ENCODE data around the gene JUND. TPM values are rescaled to one million over a fixed set of nuclear protein-coding genes. Genes with fewer than 3 reads are reported as not detected.

JUND gene
- total and polyA plus RNA-seq, 8 donors, result 86.8 to 181 (median 123) TPM

DNA sequence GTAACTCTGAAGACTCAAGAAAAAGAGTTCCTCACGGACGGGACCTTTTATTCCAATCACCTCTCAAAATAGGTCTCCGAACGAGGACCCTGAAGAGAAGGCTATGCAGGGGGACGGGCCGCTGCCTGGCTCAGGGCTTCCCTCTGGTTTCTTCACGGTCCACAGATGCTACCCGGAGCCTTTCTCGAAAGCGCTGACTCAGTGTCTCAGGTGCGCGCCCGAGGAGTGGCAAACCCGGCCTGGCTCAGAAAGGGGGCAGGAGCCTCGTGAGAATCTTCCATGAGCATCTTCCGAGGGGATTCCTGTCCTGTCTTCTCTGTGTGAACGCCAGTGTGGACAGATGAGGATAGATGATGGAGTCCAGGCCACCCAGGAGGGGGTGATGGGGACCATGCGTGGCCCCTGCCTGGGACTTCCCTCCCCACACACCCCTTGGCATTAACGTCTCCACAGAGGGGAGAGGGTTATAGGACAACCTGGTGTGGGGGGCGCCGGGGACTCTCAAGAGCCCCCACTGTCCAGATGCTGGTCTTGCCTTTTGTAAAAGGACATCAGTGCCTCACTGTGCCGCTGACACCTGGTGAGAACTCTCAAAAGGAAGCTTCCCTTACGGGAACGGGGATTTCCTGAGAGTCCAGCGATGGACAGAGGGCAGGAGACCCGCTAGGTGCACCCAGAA is 24.9 kb upstream of the JUND start:
- peaks cover 0 to 9% (median 0%) of the 10 kb centered on the region in 3 donors for H3K36me3 ChIP-seq
- 88 to 91% methylated on average over 25 to 26 of the region's 26 CpGs for WGBS, 2 donors
- no peak for FAIRE-seq
- no peak overlapping the region for H3K27ac ChIP-seq
- no peak overlapping the region for H3K4me3 ChIP-seq
- H3K9me3 ChIP-seq, result no peaks in the 10 kb centered on the region
- TF ChIP-seq, protein P1, sequence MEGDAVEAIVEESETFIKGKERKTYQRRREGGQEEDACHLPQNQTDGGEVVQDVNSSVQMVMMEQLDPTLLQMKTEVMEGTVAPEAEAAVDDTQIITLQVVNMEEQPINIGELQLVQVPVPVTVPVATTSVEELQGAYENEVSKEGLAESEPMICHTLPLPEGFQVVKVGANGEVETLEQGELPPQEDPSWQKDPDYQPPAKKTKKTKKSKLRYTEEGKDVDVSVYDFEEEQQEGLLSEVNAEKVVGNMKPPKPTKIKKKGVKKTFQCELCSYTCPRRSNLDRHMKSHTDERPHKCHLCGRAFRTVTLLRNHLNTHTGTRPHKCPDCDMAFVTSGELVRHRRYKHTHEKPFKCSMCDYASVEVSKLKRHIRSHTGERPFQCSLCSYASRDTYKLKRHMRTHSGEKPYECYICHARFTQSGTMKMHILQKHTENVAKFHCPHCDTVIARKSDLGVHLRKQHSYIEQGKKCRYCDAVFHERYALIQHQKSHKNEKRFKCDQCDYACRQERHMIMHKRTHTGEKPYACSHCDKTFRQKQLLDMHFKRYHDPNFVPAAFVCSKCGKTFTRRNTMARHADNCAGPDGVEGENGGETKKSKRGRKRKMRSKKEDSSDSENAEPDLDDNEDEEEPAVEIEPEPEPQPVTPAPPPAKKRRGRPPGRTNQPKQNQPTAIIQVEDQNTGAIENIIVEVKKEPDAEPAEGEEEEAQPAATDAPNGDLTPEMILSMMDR (IDR thresholded peaks at IDR 0.05), result no peak
- intact Hi-C loops (cut with DNase I), result no loop called here
- ATAC-seq, result no peak
- no peaks in the 10 kb centered on the region for H3K4me1 ChIP-seq
- DNase-seq, result no peak
- H3K27me3 ChIP-seq, result no peaks in the 10 kb centered on the region

DNA sequence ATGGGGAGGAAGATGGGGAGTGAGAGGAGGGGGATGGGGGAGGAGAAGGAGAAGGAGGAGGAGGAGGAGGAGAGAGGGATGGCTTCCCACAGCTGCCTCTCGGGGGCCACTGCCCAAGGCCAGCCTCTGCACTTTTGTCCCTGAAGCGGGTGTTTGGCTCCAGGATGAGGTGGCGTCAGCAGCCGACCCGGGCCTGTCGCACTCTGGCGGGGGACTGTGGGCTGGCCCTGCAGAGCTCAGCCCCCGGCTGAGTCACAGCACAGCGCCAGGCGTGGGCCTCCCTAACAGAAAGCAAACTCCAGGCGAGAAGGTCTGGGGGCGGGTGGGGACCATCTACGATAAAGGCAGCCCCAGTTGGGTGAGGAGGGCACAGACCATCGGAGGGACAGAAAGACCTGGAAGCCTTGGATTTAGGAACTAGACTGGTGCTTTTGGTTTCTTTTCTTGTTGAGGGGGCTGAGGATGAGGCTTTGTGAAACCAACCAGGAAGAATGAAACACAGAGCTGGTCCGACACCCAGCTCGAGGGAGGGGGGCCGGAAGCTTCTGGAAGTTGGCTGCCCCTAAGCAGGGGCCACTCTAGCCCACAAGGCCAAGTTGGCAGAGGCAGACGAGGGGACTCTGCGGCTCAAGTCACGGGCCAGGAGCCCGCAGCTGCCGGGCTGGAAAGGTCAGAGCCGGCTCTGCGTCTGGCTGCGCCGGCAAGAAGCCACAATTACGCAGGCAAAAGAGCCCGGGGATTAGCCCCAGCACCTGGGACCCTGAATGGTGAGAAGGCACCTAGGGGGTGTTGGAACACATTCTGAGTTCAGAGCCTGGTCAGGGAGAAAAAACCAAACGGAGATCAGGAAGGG is 23.3 kb upstream of the JUND start:
- Histone ChIP-seq H3K27me3 (no peaks in the 10 kb centered on the region), H3K36me3 (peaks cover 0 to 8% (median 0%) of the 10 kb centered on the region in 3 donors), H3K9me3 (no peaks in the 10 kb centered on the region), H3K27ac (peak overlapping the region; percentile 71 to 91 (median 84)), H3K4me3 (peak overlapping the region in 1 of 4 donors; percentile 26), H3K4me1 (no peaks in the 10 kb centered on the region)
- WGBS, 2 donors, result 40 to 41% methylated on average over 29 of the region's 29 CpGs
- DNase-seq, result peak; percentile 43 to 73 (median 68)
- TF ChIP-seq, protein P1 (IDR thresholded peaks at IDR 0.05), result no peak
- no peak for FAIRE-seq
- ATAC-seq, result peak; percentile 46 to 84 (median 77)
- intact Hi-C loops (cut with DNase I), result no loop called here

DNA sequence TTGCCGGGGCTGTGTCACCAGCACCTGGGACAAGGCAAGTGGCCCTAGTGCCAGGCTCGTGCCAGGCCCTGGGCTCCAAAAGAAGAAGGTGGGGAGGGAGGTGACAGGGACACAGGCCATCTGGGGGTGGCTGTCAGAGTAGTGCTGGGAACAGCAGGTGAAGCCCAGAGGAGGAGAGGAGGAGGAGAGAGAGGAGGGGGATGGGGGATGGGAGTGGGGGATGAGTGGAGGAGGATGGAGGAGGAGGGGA is 22.7 kb upstream of the JUND start:
- TF ChIP-seq, protein P1 (IDR thresholded peaks at IDR 0.05), result no peak
- H3K9me3 ChIP-seq, result no peaks in the 10 kb centered on the region
- peak; percentile 2 to 28 (median 9) for ATAC-seq
- intact Hi-C loops (cut with DNase I), result no loop called here
- 27 to 34% methylated on average over 1 to 2 of the region's 2 CpGs for WGBS, 2 donors
- H3K4me1 ChIP-seq, result no peaks in the 10 kb centered on the region
- peaks cover 0 to 2% (median 0%) of the 10 kb centered on the region in 3 donors for H3K36me3 ChIP-seq
- DNase-seq, result no peak
- no peak for FAIRE-seq
- no peak overlapping the region for H3K4me3 ChIP-seq
- peak overlapping the region; percentile 71 to 91 (median 84) for H3K27ac ChIP-seq
- no peaks in the 10 kb centered on the region for H3K27me3 ChIP-seq

DNA sequence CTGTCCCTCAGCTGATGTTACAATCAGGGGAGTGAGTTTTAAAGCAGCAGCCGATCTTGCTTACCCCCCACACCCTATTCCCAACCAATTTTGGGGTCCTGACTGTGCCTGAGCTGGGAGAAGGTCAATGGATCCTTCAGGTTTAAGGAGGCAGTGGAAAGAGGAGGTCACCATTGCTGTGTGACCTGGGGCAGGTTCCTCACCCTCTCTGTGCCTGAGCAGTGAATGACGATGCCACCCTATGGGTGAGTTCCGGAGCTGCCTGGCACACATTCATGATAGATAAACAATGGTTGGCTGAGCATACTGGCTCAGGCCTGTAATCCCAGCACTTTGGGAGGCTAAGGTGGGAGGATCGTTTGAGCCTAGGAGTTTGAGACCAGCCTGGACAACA is 20.3 kb upstream of the JUND start:
- Histone ChIP-seq H3K27ac (no peak overlapping the region), H3K4me1 (no peaks in the 10 kb centered on the region), H3K36me3 (no peaks in the 10 kb centered on the region), H3K9me3 (no peaks in the 10 kb centered on the region), H3K27me3 (no peaks in the 10 kb centered on the region), H3K4me3 (no peak overlapping the region)
- WGBS, 2 donors, result 41 to 50% methylated on average over 4 of the region's 4 CpGs
- FAIRE-seq, result no peak
- no peak for DNase-seq
- TF ChIP-seq, protein P1 (IDR thresholded peaks at IDR 0.05), result no peak
- no peak for ATAC-seq
- intact Hi-C loops (cut with DNase I), result no loop called here
